ENCODE data around the gene PLEK2.
"Not testable (repeated sequence)": the region's sequence is repeated elsewhere in the genome, so short reads cannot be mapped to it uniquely, and the experiment has no call there.

PLEK2 gene

DNA sequence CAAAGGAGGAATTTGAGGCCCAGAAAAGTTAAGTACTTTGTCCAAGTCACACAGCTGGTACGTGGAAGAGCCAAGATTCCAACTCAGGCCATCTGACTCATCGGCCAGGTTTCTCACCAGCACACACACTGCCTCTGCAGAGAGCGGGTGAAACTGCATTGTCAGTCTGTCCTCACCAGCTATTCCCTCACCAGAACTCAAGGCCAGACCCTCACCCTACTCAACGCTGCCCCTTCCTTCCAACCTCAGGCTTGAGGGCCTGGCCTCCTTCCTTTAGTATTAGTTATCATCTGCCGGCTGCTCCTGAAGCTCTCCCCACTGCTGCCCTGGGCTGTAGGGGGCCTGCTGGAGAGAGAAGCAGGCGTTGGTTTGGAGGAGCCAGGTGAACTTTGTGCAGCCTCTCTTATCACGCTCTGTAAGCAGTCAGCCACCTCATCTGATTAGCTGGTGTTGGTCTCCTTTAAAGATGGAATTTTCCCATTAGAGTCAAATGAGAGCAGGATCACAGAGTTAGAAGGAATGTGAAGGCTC, 16.6 kb upstream of the PLEK2 start:
- no peak for DNase-seq (ENCODE audit: low read depth)

DNA sequence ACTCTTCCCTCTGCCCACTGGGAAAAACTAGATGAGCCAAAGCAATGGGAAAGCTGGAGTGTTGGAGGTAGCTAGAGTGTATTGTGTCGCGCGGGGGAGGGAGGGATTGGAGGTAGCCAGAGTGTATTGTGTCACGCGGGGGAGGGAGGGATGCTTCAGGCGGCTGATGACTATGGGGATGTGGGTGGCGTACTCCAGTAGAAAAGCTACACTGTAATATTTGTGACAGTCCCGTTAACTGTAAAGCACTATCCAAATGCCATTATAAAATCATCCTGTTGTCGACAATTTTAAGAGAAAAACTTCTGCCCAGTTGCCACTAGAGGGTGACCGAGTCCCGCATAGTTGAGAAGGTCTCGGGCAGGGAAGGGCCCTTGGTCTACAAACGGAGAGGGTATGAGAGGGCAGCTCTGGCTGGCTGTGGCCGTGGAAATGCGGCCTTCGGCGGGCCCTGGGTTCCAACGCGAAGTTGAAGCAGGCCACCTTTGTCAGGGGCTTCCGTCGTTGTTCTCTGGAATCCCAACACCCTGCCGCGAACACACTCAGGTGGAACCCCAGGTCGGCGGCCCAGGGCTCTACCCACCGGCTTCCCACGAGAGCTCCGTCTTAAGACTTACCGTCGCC, 15.1 kb upstream of the PLEK2 start:
- DNase-seq (ENCODE audit: low read depth), result no peak

DNA sequence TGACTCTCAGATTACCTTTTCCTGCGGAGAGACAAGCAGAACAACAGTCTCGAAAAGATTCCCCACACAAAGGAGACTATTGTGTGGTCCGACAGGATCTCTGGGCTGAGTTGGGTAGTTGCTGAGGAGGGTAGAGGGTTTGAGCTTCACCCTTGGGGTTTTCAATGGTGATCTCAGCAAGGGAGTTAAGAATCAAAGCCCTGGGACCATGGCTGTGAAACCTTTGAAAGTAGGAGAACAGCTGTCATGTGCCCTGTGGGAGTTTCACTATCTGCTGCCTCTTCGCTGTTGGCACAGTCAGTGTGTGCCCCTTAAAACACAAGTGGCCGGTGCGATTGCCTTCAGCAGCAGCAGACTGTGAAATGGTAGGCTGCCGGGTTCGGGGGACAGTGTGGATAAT, 14.2 kb upstream of the PLEK2 start:
- DNase-seq (ENCODE audit: low read depth), result no peak

DNA sequence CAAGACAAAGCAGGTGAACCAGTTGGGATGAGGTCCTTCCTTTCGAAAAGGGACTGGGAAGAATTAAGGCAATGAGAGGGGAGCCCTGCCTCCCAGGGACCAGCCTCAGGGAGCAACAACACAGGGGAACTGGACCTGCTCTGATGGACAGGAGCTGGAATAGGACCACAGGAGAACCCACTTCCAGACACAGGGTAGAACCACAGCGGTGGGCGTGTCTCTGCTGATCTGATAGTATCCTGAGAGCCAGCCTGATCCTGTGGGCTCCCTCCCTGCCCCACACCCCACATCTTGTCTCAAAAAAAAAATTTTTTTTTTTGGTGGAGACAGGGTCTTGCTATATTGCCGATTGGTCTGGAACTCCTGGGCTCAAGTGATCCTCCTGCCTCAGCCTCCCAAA, 13.6 kb upstream of the PLEK2 start:
- no peak for DNase-seq (ENCODE audit: low read depth)

DNA sequence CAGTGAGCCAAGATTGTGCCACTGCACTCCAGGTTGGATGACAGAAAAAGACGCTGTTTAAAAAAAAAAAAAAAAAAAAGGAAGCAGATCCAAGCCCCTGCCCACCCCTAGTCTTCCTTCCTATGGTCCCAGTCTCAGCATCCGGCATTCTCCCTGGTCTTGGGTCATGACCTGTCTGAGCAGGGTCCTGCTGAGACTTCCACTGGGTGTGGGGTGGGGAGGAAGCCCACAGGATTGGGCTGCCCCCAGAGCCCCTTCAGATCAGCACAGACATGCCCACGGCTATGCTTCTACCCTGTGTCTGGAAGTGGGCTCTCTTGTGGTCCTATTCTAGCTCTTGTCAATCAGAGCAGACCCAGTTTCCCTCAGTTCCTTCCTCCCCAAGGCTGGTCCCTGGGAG, 12.6 kb upstream of the PLEK2 start:
- no peak for DNase-seq (ENCODE audit: low read depth)

DNA sequence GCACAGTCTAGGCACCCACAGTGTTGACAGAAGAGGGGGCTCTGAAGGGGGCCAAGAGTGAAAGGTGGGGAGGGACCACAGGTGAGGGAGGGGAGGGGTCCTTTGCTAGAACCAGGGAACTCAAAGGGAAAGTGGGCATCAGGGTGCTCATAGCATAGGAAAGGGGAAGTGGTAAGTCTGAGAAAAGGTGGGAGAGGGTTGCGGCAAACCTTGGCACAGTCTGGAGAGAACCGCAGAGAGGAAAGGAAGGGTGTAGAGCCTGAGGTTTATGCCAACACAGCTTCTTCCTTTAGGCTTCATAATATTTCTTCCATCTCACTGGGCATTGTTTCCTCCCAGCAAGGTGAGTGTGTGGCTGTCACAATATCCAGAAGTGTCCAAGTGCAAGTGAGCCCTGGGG, 11.5 kb upstream of the PLEK2 start:
- no peak for DNase-seq (ENCODE audit: low read depth)

DNA sequence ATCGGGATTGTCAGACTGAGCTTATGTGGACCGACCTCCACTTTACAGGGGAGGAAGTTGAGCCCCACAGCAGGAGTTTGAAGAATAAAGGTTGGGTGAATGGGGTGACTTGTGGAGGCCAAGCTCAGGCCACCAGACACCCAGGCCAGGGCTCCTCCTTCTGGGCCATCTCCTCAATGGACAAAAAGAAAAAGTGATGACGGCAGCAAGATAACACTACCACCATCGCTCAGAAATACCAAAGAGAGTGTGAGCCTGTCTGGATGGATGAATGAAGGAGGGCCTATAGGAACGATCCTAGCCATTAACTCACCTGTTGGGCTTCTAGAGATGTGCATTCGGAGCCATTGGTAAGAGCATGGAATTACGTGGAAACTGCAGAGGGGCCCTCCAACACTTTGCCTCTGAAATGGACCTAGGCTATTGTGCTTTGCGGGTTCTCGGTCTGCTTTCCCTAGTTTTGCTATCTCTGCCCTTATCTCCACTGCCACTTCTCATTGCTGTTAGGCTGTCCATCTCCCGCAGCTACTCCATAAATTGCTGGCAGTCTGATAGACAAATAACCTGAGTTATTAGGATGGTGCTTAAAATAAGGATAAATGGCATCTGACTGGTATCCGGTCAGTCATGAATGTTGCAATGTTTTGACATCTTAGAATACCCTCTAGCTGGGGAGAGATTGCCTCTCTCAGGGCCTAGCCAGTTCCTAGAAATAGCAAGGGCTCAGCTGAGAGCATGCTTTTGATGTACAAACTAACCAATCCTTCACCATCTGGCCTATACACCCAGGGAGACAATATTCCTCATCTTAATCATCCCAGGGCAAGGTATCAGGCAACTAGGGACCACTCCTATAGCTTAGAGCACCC, 9.6 kb upstream of the PLEK2 start:
- DNase-seq (ENCODE audit: low read depth), result no peak

DNA sequence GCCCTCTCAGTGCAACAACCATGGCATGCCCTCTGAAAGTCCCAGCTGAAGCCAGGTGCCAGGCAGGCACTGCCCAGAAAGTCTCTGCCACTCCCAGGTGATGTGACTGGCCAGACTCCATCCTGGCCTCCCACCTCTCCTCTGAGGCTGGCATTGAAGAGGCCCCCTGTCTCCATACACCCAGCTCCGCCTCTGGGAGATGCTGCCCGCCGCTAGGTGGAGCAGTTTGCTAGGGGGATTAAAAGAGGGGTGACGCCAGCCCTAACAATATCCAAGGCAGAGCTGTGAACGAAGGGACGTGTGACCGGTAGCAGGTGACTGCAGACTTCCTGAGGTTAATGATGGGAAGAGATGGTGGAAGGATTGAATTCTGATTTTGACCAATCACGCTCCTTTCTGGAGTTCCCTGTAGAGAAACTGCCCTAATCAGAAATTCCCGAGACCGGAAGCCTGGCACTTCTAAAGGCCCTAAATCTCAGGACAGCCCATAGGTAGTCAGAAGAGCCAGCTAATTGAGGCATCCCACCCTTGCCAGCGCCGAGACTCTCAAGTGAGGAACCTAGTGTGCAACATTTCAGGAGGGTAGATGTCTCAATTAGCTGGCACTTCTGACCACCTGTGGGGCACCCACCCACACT, 8.3 kb upstream of the PLEK2 start:
- DNase-seq (ENCODE audit: low read depth), result no peak

DNA sequence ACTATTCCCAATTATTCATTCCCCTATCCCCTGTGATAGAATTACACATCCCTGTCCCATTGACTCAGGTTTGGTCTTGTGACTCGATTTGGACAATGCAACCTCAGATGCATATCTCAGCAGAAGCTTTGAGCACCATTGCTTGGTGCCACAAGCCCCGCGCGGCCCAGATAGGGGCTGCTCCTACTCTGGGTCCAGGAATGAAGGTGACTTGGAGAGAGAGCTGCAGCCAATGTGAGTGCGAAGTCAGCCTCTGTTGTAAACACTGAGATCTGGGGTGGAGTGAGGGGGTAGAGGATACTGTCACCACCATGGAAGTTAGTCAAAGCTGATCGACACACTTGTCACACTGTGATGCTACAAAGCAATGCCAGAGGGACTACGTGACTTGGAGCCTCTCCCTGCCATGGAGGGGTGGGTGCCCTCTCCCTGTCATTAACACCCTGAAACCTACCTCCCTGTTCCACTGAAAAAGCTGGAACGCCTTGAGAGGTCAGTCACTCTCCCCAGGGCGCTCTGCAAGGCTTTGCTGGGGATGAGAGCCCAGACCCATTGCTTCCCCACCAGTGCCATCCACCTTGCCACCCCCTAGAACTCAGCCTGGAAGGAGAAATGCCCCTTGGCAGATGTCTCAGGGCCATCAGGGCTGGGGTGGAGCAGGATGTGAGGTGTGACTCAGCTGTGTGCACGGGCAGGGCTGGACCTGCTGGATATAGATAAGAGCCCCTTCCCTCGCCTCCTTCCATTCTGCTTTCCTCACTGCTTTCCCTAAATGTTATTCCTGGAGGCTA, 6.6 kb upstream of the PLEK2 start:
- no peak for DNase-seq (ENCODE audit: low read depth)

DNA sequence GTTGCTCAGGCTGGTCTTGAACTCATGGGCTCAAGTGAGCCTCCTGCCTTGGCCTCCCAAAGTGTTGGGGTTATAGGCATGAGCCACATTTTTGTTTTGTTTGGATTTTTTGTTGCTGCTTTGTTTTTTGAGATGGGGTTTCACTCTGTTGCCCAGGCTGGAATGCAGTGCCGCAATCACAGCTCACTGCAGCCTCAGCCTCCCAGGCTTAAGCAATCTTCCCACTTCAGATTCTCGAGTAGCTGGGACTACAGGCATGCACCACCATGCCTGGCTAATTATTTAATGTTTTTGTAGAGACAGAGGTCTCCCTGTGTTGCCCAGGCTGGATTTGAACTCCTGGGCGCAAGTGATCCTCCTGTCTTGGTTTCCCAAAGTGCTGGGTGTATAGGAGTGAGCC, 5.7 kb upstream of the PLEK2 start:
- no peak for DNase-seq (ENCODE audit: low read depth)

DNA sequence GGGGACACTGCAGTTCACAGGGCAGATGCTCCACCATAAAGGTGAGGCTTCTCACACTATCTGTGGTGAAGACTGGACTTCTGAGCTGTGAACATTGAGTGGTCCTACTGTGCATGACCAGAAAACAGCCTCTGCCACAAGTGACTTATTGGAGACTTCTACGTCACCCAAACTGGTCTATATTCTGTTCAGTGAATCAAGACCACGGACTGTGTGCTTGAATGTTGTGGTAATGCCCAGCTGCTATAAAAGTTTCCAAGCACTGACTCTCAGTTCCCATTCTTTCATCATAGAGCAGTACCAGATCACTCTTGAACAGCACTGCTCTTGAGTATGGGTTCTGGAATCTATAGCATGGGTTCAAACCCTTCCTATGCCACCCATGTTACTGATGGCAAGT, 4.8 kb upstream of the PLEK2 start:
- no peak for DNase-seq (ENCODE audit: low read depth)

DNA sequence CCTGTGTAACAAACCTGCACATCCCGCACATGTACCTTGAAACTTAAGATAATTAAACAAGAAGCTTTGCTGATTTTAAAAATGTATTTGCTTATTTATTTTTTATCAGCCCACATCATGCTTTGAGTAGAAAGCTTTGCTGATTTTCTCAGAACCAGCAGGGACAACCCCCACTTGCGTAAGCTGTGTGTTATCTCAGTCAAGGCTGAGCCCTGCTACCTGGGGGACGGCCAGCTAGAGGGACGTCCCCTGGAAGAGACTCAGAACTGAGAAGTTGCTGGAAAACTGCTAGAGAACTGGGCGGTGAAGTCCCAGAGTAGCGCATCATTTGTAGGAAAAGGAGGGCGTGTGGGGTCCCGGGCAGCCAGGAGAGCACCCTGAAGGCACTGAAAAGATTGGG, 4.1 kb upstream of the PLEK2 start:
- DNase-seq (ENCODE audit: low read depth), result no peak

DNA sequence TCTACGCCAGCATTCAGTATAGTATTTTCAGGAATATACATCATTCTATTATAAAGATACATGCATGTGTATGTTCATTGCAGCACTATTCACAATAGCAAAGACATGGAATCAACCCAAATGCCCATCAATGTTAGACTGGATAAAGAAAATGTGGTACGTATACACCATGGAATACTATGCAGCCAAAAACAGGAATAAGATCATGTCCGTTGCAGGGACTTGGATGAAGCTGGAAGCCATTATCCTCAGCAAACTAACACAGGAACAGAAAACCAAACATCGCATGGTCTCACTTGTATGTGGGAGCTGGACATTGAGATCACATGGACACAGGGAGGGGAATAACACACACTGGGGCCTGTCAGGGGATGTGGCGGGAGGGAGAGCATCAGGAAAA, 3.6 kb upstream of the PLEK2 start:
- DNase-seq (ENCODE audit: low read depth), result not testable (repeated sequence)

DNA sequence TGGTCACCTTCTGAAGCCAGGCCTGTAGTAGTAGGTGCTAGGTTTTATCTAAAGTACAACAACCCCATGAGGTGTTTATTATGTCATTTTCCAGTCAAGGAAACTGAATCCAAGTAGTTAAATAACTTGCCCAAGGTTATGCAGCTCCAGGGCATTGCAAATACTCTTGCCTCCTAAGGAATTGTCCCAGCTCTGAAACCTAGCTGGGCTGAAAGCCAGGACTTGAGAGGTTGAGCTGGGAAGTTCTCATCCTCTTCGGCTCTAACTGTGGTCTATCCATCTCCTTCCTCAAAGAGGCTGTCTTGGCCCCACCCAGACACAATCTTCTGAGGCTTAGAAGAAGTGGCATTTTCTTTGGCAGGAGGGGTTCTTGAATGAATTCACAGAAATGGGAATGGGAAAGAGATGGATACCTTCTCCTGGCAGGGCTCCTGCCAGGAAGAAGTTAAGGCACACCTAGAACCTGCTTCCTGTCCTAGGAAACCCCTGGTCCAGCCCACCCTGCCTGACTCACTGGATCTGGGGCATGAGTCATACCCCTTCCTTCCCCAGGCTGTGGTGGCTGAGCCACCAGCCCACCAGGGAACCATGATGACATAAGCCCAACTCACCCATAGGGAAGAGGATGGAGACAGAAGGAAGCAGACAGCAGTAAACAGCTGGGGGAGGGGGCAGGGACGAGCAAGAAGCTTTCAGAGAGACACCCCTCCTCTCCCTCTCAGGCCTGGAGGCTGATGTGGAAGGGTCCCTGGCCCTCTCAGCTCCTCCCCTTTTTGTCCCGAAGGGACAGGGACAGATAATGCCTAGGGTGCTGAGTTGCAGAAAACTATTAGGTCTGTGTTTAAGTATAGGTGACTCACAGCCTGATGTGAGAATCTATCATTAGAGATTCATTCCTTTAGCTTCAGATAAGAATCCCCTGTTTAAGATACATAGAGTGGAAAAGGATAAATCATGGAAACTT, 2.1 kb upstream of the PLEK2 start:
- no peak for DNase-seq (ENCODE audit: low read depth)

DNA sequence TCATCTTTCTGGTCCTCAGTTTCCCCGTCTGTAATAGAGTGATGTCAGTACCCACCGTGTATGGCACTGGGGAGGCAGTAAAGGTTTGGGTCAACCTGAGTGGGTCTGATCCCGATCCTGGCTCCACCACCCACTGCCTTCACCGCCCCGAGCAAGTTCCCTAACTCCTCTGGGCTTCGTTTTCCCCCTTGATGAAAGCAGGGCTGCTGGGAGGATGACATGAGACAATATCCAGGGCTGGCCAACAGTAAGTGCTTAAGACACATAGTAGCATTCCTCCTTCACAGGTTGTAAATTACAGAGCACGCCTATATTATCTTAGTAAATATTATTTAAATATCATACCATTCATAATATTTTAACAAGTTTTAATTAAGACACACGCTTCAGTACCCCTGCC, 595 bp downstream of the PLEK2 start:
- no peak for DNase-seq (ENCODE audit: low read depth)

DNA sequence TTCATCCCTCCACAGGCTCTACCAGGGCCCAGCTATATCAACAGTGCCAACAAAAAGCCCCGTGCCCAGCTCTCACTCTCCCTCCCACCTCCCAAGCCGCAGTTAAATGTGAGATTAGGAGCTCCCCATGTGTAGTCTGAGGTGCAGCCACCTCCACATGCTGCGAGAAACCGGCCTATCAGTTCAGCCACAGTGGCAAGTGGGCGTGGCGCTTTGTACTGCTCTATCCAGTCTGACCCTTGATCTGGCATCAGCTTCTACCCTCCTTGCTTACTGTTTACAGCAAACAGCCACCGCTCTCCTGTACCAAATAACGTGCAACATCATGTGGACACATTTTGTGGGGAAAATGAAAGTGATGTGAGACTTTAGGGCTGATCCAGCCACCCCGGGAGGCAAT, 1.7 kb downstream of the PLEK2 start:
- no peak for DNase-seq (ENCODE audit: low read depth)

DNA sequence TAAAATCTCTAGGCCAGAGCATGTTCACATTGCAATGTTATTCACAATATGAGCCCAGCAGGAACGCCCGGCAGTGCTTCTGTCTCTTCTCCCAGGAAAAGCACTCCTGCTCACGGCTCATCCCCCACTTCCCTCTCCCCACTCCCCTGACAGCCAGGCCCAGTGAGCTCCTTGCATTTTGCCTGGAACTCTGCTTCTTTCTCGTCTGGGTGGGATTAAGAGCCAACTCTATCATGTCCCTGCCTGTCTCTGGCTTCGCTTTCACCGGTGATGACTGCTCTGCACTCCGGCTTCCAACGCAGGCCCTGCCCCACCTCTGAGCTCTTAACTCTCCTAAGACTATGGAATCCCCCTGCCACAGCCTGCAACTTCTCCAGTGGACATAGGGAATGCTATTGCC, 2.5 kb downstream of the PLEK2 start:
- DNase-seq (ENCODE audit: low read depth), result no peak

DNA sequence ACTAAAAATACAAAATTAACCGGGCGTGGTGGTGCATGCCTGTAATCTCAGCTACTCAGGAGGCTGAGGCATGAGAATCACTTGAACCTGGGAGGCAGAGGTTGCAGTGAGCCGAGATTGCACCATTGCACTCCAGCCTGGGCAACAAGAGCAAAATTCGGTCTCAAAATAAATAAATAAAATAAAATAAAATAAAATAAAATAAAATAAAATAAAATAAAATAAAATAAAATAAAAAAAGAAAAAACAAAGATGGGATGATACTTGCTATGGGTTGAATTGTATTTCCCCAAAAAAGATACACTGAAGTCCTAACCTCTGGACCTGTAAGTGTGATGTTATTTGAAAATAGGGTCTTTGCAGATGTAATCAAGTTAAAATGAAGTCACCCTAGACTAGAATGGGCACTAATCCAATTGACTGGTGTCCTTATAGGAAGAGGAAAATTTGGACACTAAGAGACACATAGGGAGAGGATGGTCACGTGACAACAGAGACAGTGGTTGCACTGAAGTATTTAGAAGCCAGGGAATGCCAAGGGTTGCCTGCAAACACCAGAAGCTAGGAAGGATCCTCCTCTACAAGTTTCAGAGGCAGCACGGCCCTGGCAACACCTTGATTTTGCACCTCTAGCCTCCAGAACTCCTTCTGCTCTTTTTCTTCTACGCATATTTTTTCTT, 3.7 kb downstream of the PLEK2 start:
- DNase-seq (ENCODE audit: low read depth), result not testable (repeated sequence)

DNA sequence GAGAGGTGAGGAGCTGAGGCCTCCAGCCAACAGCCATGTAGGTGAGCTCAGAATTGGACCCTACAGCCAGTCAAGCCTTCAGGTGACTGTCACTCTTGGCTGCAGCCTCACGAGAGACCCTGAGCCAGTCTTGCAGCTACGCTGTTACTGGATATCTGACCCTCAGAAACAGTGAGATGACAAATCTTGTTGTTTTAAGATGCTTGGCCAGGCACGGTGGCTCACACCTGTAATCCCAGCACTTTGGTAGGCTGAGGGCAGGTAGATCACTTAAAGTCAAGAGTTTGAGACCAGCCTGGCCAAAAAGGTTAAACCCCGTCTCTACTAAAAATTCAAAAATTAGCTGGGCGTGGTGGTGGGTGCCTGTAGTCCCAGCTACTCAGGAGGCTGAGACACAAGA, 6.2 kb downstream of the PLEK2 start:
- no peak for DNase-seq (ENCODE audit: low read depth)

DNA sequence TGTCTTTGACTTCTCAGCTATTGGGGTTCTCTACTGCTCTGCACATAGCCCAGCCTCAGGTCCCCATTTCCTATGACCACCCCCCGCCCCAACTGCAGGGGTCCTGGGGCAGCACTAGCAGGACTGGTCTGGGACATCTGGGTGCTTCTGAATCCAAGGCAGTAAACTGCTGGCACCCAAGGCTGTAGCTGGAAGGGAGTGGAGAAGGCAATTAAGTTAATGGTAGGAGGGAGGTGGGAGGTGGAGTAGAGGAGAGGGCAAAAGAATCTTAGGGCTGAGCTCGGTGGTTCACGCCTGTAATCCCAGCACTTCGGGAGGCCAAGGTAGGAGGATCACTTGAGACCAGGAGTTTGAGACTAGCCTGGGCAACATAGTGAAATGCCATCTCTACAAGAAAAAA, 11.5 kb downstream of the PLEK2 start:
- no peak for DNase-seq (ENCODE audit: low read depth)

DNA sequence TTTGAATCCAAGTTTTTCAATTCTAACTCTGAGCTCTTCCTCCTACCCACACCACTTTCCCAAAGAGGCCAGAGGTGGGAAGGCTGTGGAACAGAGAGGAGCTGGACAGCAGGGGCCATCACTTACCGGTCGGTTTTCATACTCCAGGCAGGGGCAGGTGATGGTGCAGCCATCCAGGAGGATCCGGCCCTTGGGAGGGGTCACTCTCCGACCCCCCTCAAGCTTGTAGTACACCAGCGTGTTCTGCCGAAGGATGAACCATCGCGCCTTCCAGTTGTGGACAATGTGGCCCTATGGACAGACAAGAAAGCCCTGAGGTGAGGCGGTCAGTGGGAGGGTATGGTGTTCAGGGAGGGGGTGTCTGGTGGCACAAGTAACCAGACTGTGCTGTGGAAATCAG, 14.4 kb downstream of the PLEK2 start:
- no peak for DNase-seq (ENCODE audit: low read depth)

Data from GM04503 (cell line).